Measurements from ENCODE around the gene CCL22.

GRCh38 chr16:57356547-57356946 is 2.0 kb upstream of the CCL22 start:
- TF ChIP-seq MAZ (IDR thresholded peaks at IDR 0.05; ENCODE audit: borderline replicate concordance, low read depth, low read length) = no peak
- no peak for TF ChIP-seq POLR2A (IDR thresholded peaks at IDR 0.05; ENCODE audit: low read depth, low read length)
- TF ChIP-seq RFX5 (IDR thresholded peaks at IDR 0.05; ENCODE audit: low read depth, low read length) = no peak
- no peak for TF ChIP-seq CTCF (conservative IDR thresholded peaks at IDR 0.05; ENCODE audit: low read depth, low read length)
- TF ChIP-seq MXI1 (IDR thresholded peaks at IDR 0.05; ENCODE audit: borderline replicate concordance, low read depth, low read length) = no peak
- TF ChIP-seq RAD21 (IDR thresholded peaks at IDR 0.05; ENCODE audit: low read length) = no peak
- no peak for TF ChIP-seq FOS (IDR thresholded peaks at IDR 0.05; ENCODE audit: low read depth, low read length)
- no peak for TF ChIP-seq BHLHE40 (IDR thresholded peaks at IDR 0.05; ENCODE audit: low read depth, low read length)

Data from IMR-90 (cell line).